Measurements from ENCODE around the gene FBXL13.
"Not testable (repeated sequence)": the region's sequence is repeated elsewhere in the genome, so short reads cannot be mapped to it uniquely, and the experiment has no call there.

FBXL13 gene

GRCh38 chr7:103080923-103081322 is 6.3 kb upstream of the FBXL13 start:
- peaks cover 14% of the 10 kb centered on the region for H3K4me1 ChIP-seq (ENCODE audit: control insufficient read depth, insufficient read depth, low read length)
- no peaks in the 10 kb centered on the region for H3K27me3 ChIP-seq (ENCODE audit: control insufficient read depth, insufficient read depth, low read length)
- no peak overlapping the region for H3K9ac ChIP-seq (ENCODE audit: low read depth, low read length)
- H3K4me3 ChIP-seq (ENCODE audit: low read depth, low read length), result no peak overlapping the region
- peaks cover 32% of the 10 kb centered on the region for H3K36me3 ChIP-seq (ENCODE audit: control insufficient read depth, insufficient read depth, low read length)
- no peaks in the 10 kb centered on the region for H3K9me3 ChIP-seq (ENCODE audit: control insufficient read depth, insufficient read depth, low read length)
- H3K27ac ChIP-seq (ENCODE audit: low read depth, low read length), result no peak overlapping the region

- no peak overlapping the region for H3K27ac ChIP-seq (ENCODE audit: low read depth, low read length)
- no peak overlapping the region for H3K9ac ChIP-seq (ENCODE audit: low read depth, low read length)
- no peak overlapping the region for H3K4me3 ChIP-seq (ENCODE audit: low read depth, low read length)
- H3K4me1 ChIP-seq (ENCODE audit: control insufficient read depth, insufficient read depth, low read length), result peaks cover 14% of the 10 kb centered on the region
- peaks cover 22% of the 10 kb centered on the region for H3K36me3 ChIP-seq (ENCODE audit: control insufficient read depth, insufficient read depth, low read length)
- no peaks in the 10 kb centered on the region for H3K9me3 ChIP-seq (ENCODE audit: control insufficient read depth, insufficient read depth, low read length)
- no peaks in the 10 kb centered on the region for H3K27me3 ChIP-seq (ENCODE audit: control insufficient read depth, insufficient read depth, low read length)
Measured at GRCh38 chr7:103079836-103080235, 5.2 kb upstream of the FBXL13 start.

DNA sequence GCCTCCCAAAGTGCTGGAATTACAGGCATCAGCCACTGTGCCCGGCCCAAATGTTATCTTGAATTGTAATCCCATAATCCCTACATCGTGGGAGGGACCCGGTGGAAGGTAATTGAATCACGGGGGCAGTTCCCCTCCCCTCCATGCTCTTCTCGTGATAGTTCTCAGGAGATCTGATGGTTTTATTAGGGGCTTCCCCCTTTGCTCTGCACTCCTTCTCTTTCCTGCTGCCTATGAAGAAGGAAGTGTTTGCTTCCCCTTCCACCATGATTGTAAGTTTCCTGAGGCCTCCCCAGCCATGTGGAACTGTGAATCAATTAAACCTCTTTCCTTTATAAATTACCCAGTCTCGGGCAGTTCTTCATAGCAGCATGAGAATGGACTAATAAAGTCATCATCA is 3.6 kb upstream of the FBXL13 start:
- H3K9ac ChIP-seq (ENCODE audit: low read depth, low read length); H3K9me3 ChIP-seq (ENCODE audit: control insufficient read depth, insufficient read depth, low read length); H3K27me3 ChIP-seq (ENCODE audit: control insufficient read depth, insufficient read depth, low read length); H3K4me3 ChIP-seq (ENCODE audit: low read depth, low read length); H3K27ac ChIP-seq (ENCODE audit: low read depth, low read length); H3K36me3 ChIP-seq (ENCODE audit: control insufficient read depth, insufficient read depth, low read length): not testable (repeated sequence)
- peaks cover 20% of the 10 kb centered on the region for H3K4me1 ChIP-seq (ENCODE audit: control insufficient read depth, insufficient read depth, low read length)

DNA sequence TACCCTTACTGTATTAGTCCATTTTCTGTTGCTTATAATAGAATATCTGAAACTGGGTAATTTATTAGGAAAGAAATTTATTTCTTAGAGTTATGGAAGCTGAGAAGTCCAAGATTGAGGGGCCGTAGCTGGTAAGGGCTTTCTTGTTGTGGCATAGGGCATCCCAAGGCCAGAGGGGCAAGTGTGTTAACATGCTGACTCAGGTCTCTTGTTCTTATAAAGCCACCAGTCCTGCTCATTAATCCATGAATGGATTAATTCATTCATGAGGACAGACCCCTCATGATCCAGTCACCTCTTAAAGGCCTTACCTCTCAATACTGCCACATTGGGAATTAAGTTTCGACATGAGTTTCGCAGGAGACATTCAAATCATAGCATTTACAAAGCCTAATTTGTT is 2.7 kb upstream of the FBXL13 start:
- no peaks in the 10 kb centered on the region for H3K9me3 ChIP-seq (ENCODE audit: control insufficient read depth, insufficient read depth, low read length)
- peaks cover 16% of the 10 kb centered on the region for H3K4me1 ChIP-seq (ENCODE audit: control insufficient read depth, insufficient read depth, low read length)
- 0 out of 2 replicates have a peak, but pooled peaks cover 6% of the 10 kb centered on the region for H3K36me3 ChIP-seq (ENCODE audit: control insufficient read depth, insufficient read depth, low read length)
- H3K4me3 ChIP-seq (ENCODE audit: low read depth, low read length), result no peak overlapping the region
- no peaks in the 10 kb centered on the region for H3K27me3 ChIP-seq (ENCODE audit: control insufficient read depth, insufficient read depth, low read length)
- H3K27ac ChIP-seq (ENCODE audit: low read depth, low read length), result no peak overlapping the region
- H3K9ac ChIP-seq (ENCODE audit: low read depth, low read length), result no peak overlapping the region

DNA sequence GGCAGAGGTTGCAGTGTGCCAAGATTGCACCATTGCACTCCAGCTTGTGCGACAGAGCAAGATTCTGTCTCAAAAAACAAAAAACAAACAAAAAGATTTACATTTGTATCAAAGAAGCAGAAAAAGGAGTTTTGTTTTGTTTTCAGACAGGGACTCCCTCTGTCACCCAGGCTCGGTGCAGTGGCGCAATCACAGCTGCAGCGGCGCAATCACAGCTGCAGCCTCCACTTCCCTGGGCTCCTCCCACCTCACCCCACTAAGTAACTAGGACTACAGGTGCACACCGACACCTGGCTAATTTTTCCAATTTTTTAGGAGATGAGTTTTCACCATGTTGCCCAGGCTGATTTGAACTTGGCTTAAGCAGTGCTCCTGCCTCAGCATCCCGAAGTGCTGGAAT is 2.2 kb upstream of the FBXL13 start:
- H3K27me3 ChIP-seq (ENCODE audit: control insufficient read depth, insufficient read depth, low read length), result no peaks in the 10 kb centered on the region
- H3K4me1 ChIP-seq (ENCODE audit: control insufficient read depth, insufficient read depth, low read length), result peaks cover 10% of the 10 kb centered on the region
- H3K9me3 ChIP-seq (ENCODE audit: control insufficient read depth, insufficient read depth, low read length), result no peaks in the 10 kb centered on the region
- H3K9ac ChIP-seq (ENCODE audit: low read depth, low read length), result no peak overlapping the region
- no peak overlapping the region for H3K4me3 ChIP-seq (ENCODE audit: low read depth, low read length)
- 0 out of 2 replicates have a peak, but pooled peaks cover 6% of the 10 kb centered on the region for H3K36me3 ChIP-seq (ENCODE audit: control insufficient read depth, insufficient read depth, low read length)
- no peak overlapping the region for H3K27ac ChIP-seq (ENCODE audit: low read depth, low read length)

GRCh38 chr7:103075337-103075918 is 832 bp upstream of the FBXL13 start:
- Histone ChIP-seq H3K9ac (ENCODE audit: low read depth, low read length) (peak overlapping the region; percentile 74), H3K4me1 (ENCODE audit: control insufficient read depth, insufficient read depth, low read length) (peaks cover 7% of the 10 kb centered on the region; the same call in 1 of the 2 replicates), H3K36me3 (ENCODE audit: control insufficient read depth, insufficient read depth, low read length) (0 out of 2 replicates have a peak, but pooled peaks cover 6% of the 10 kb centered on the region), H3K4me3 (ENCODE audit: low read depth, low read length) (peak overlapping the region; percentile 100), H3K9me3 (ENCODE audit: control insufficient read depth, insufficient read depth, low read length) (no peaks in the 10 kb centered on the region), H3K27me3 (ENCODE audit: control insufficient read depth, insufficient read depth, low read length) (no peaks in the 10 kb centered on the region), H3K27ac (ENCODE audit: low read depth, low read length) (peak overlapping the region; percentile 95)

GRCh38 chr7:103073989-103074518 is 542 bp downstream of the FBXL13 start:
- Histone ChIP-seq H3K4me3 (ENCODE audit: low read depth, low read length) (peak overlapping the region; percentile 100), H3K9ac (ENCODE audit: low read depth, low read length) (peak overlapping the region; percentile 3; the same call in 1 of the 2 replicates), H3K4me1 (ENCODE audit: control insufficient read depth, insufficient read depth, low read length) (peaks cover 7% of the 10 kb centered on the region; the same call in 1 of the 2 replicates), H3K36me3 (ENCODE audit: control insufficient read depth, insufficient read depth, low read length) (0 out of 2 replicates have a peak, but pooled peaks cover 4% of the 10 kb centered on the region), H3K27me3 (ENCODE audit: control insufficient read depth, insufficient read depth, low read length) (no peaks in the 10 kb centered on the region), H3K9me3 (ENCODE audit: control insufficient read depth, insufficient read depth, low read length) (no peaks in the 10 kb centered on the region), H3K27ac (ENCODE audit: low read depth, low read length) (no peak overlapping the region)

DNA sequence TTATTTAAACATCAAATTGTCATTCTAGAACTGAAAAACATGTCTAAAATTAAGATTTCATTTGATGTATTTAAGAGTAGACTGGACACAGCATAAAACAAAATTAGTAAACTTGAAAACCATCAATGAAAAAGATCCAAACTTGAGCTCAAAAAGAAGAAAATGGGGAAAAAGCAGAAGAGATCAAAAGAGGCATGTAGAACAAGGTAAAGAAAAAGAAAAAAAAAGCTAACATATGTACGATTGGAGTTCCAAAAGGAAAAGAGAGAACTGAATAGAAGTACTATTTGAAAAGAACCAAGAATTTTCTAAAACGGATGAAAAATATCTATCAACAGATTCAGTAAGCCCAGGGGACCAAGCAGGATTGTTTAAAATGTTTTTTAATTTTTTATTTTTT is 3.6 kb downstream of the FBXL13 start:
- Histone ChIP-seq H3K36me3 (ENCODE audit: control insufficient read depth, insufficient read depth, low read length) (no peaks in the 10 kb centered on the region), H3K9me3 (ENCODE audit: control insufficient read depth, insufficient read depth, low read length) (peaks cover 3% of the 10 kb centered on the region; the same call in 1 of the 2 replicates), H3K4me3 (ENCODE audit: low read depth, low read length) (no peak overlapping the region), H3K27me3 (ENCODE audit: control insufficient read depth, insufficient read depth, low read length) (no peaks in the 10 kb centered on the region), H3K9ac (ENCODE audit: low read depth, low read length) (no peak overlapping the region), H3K27ac (ENCODE audit: low read depth, low read length) (no peak overlapping the region), H3K4me1 (ENCODE audit: control insufficient read depth, insufficient read depth, low read length) (peaks cover 7% of the 10 kb centered on the region; the same call in 1 of the 2 replicates)

DNA sequence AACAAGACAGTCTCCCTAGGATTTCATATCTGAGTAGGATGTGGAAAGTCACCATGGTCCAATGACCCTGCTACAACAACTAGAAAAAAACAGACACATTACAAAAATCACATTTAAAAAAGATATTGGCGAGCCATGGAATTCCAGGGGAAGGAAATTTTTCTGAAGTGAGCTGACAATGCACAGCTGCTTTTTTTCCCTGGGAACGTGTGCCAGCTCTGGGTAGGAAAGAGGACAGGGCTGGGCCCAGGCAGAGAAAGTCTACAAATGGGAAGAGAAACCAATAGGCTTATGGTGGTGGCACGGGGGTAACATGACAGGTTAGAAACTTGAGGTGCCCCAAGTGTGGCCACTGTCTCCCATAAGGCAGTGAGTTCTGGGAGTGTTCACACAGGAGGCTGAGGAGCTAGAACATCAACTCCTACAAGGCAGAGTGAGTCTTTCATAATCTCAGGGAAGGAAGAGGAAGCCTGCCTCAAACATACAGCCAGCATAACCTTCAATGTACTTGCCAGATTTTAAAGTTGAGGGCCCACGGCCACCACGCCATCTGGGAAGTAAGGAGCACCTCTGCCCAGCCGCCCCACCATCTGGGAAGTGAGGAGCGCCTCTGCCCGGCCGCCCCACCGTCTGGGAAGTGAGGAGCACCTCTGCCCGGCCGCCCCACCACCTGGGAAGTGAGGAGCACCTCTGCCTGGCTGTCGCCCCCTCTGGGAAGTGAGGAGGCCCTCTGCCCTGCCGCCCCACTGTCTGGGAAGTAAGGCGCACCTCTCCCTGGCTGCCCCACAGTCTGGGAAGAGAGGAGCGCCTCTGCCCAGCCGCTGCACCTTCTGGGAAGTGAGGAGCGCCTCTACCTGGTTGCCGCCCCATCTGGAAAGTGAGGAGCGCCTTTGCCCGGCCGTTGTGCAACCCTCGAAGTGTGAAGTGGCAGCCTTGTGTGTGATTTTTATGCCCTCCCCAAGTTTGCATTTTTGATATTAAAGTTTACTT is 5.9 kb downstream of the FBXL13 start:
- Histone ChIP-seq H3K9ac (ENCODE audit: low read depth, low read length) (no peak overlapping the region), H3K4me1 (ENCODE audit: control insufficient read depth, insufficient read depth, low read length) (peaks cover 3% of the 10 kb centered on the region; the same call in 1 of the 2 replicates), H3K36me3 (ENCODE audit: control insufficient read depth, insufficient read depth, low read length) (no peaks in the 10 kb centered on the region), H3K4me3 (ENCODE audit: low read depth, low read length) (no peak overlapping the region), H3K27me3 (ENCODE audit: control insufficient read depth, insufficient read depth, low read length) (no peaks in the 10 kb centered on the region), H3K27ac (ENCODE audit: low read depth, low read length) (no peak overlapping the region), H3K9me3 (ENCODE audit: control insufficient read depth, insufficient read depth, low read length) (peaks cover 3% of the 10 kb centered on the region; the same call in 1 of the 2 replicates)

GRCh38 chr7:103065667-103066066 is 8.9 kb downstream of the FBXL13 start:
- H3K9me3 ChIP-seq (ENCODE audit: control insufficient read depth, insufficient read depth, low read length), result peaks cover 3% of the 10 kb centered on the region; the same call in 1 of the 2 replicates
- no peak overlapping the region for H3K27ac ChIP-seq (ENCODE audit: low read depth, low read length)
- peaks cover 8% of the 10 kb centered on the region for H3K4me1 ChIP-seq (ENCODE audit: control insufficient read depth, insufficient read depth, low read length)
- no peak overlapping the region for H3K9ac ChIP-seq (ENCODE audit: low read depth, low read length)
- no peak overlapping the region for H3K4me3 ChIP-seq (ENCODE audit: low read depth, low read length)
- H3K36me3 ChIP-seq (ENCODE audit: control insufficient read depth, insufficient read depth, low read length), result no peaks in the 10 kb centered on the region
- no peaks in the 10 kb centered on the region for H3K27me3 ChIP-seq (ENCODE audit: control insufficient read depth, insufficient read depth, low read length)
